Measurements from ENCODE around the gene OCIAD2. TPM values are rescaled to one million over a fixed set of nuclear protein-coding genes. Genes with fewer than 3 reads are reported as not detected.
A peak's percentile ranks its signal among the peaks of the same experiment; 100 is the strongest.
"Not testable (repeated sequence)": the region's sequence is repeated elsewhere in the genome, so short reads cannot be mapped to it uniquely, and the experiment has no call there.

OCIAD2 gene
- total RNA-seq, 1 experiment from 2014 or later = 261 TPM

DNA sequence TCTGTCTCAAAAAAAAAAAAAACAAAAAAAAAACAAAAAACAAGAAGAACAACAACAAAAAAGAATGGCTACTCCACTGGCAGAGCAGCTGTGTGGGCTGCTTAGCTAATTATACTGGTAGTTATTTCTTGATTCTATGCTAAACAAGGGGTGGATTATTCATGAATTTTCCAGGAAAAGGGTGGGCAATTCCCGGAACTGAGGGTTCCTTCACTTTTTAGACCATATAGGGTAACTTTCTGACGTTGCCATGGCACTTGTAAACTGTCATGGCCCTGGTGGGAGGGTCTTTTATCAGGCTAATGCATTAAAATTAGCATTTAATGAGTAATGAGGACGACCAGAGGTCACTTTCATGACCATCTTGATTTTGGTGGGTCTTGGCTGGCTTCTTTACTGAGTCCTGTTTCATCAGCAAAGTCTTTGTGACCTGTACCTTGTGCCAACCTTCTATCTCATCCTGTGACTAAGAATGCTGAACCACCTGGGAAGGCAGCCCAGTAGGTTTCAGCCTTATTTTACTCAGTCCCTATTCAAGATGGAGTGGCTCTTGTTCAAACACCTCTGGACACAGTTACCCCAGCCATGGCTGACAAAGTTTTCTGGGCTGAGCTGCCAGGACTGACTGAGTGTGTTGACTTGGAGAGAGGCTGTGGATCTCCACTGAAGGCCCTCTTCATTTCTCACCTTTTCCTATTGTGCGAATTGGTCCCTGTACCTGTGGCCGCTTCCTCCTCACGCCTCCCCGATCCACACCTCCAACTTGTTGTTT lies 1.3 kb upstream of the OCIAD2 start:
- DNase-seq (ENCODE audit: low read depth) = no peak

DNA sequence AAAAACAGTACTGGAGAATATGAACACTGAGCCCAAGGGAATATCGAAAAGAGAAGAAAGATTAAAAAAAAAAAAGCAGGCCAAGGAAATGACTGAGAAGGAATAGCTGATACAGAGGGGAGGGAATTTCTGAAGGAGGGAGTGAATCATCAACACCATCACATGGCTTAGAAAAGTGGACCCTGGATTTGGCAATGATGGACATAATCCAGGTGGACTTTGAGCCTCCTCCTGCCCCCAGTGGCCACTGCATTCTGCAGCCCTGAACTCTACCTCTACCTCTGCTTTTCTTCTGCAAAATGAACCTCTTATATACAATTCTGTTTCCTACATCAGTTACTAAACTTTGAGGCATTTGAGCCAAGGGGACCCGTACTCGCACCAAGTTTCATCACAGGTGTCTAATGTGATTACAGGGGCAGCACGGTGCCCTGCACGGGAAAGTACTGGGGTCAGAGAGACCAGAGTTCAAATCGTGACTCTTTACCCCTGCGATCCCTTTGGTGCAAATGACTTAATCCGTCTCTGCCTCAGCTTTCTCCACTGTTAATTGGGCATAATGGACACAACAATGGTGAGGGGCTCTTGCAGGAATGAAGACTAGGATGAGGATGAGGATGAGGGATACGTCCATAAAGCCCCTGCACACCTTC lies 1.1 kb downstream of the OCIAD2 start:
- peak; percentile 79 for DNase-seq (ENCODE audit: low read depth)

DNA sequence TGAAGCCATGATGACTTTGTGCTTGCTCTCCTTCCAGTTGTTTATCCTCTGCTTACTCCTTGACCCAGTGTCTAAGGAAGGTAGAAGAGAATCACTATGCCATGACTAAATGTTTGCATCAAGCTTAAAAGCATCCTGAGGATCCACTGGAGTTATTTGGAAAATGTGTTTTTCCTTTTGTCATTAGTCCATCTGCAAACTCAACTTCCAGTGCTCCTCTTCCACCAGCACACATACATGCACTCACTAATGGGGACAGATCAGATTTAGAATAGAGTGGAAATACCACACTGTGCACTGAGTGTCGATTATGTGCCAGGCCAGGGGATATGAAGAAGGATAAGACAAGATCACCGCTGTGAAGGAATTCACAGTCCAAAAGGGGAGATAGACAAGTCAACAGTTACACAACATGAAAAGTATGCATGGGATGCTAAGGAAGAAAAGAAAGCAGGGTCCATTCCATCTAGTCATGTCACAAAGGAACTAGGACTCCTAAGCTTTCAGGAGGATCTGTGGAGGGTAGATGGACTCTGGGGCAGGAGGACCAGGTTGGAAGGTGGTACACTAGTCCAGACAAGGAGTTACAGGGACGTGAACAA lies 1.9 kb downstream of the OCIAD2 start:
- DNase-seq (ENCODE audit: low read depth) = no peak

DNA sequence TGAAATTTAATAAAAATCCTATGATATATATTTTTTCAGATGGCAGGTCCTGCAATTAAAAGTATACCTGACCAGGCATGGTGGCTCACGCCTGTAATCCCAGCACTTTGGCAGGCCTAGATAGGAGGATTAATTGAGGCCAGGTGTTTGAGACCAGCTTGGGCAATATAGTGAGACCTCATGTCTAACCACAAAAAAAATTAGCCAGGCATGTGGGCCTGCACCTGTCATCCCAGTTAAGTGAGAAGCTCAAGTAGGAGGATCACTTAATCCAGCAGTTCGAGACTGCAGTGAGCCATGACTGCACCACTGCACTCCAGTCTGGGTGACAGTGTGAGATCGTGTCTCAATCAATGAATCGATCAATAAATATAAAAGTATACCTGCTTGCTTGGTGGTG lies 2.5 kb downstream of the OCIAD2 start:
- no peak for DNase-seq (ENCODE audit: low read depth)

DNA sequence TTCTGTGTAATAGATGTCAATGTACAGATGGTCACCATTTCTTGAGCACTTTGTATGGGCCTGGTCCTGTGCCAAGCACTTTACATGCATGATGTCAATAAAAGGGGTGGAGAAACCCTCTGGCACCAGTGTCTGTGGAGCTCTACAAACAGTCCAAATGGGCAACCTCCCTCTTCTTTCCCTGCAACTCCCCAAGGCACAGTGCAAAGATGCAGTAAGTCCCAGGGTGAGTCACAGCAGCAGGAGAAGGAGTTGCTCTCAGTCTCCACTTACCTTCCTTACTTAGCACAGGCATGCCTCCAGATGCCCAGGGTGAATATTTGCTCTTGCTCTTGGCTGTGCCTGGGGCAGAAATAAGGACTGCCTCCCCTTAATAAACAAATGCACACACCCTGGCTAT lies 4.3 kb downstream of the OCIAD2 start:
- peak; percentile 52 for DNase-seq (ENCODE audit: low read depth)

DNA sequence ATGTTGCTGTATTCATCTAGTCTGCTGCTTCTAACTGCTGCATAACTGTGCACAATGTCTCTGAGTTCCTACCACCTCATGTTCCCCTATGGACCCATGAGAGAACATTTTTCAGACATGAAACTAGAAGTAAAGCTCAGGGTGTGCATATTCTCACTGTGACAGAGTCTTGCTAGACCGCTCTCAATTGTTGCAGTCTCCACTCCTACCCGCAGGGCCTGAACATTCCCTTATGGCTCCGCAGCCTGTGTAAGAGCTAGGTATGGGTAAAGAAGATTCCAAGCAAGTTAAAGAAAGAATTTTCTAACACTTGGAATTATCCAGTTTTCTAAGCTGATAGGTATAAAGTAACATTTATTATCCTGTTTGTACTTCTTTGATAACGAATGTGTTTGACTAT lies 5.4 kb downstream of the OCIAD2 start:
- DNase-seq (ENCODE audit: low read depth) = no peak

DNA sequence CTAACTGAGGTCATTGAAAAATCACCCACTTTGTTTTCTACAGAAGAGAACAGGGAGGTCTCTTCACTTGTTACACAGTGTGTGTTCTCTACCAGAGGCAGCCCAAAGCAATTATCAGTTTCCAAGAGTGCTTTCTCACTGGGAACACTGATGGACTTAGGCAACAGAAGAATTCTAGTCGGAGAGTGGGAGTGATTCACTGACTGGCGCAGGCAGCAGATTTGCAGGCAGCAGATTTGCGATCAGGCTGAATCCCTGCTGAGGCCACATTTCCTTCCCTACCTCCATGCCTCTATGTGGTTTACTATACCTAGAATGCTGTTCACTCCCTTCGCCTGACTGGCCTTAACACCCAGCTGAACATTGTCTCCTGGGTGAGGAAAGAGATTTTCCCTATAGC lies 6.6 kb downstream of the OCIAD2 start:
- peak; percentile 66 for DNase-seq (ENCODE audit: low read depth)

DNA sequence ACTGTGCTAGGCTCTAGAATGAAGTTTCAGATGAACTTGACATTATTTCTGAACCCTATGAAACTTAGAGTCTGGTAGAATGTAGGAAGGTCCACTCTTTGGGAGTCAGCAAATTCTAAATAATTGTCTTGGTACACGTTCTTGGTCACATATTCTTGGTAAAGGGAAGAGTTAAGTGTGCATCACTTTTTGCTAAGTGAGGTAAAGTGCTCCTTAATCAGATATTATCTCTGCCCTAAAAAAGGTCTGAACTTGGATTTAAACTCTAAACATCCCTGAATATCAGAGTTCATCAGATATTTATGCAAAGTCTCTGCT lies 7.2 kb downstream of the OCIAD2 start:
- DNase-seq (ENCODE audit: low read depth) = no peak

DNA sequence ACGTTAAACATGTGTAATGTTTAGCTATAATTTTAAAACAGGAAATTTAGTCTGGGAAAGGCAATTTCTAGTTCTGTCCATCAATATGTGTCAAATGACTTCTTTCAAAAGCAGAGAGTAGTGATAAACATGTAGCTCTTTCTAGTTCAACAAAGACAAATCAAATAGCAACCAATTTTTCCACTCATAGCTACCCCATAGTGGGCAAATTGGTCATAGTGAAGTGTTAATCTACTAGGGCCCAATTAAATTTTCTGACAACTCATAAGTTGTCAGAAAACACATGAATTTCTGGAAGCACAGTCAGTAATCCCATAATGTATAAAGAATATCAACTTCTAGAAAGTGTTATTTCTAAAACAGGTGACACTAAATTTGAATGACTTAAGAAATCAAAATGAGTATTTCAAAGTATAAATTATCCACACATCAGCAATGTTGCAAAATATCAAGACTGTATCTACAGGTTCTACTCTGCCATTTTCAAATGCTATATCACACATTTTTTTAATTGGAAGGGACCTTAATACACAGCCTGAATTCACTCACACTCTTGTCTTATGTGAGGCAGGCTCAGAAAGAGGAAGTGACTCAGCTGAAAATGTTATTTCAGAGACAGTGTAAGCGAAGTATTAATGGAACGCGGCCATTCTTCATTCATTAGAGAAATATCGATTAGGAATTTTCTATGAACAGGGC lies 7.7 kb downstream of the OCIAD2 start:
- peak; percentile 58 for DNase-seq (ENCODE audit: low read depth)

DNA sequence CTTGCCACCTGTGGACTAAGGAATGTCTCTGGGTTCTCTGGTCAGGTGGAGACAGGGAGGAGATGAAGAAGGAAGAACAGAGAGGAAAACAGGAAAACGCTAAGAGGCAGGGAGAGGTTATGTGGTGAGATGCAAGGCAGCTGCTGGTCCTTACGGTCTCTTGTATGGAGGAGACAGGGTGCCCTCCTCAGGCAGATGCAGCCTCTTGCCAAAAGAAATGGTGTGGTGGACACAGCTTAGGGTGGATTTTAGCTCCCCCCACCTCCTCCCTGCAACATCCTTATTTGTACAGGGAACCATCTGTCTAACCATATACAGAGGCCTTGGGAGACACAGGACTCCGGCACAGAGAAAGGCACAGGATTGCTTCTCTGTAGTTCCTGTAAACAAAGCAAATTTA lies 9.7 kb downstream of the OCIAD2 start:
- DNase-seq (ENCODE audit: low read depth) = no peak

DNA sequence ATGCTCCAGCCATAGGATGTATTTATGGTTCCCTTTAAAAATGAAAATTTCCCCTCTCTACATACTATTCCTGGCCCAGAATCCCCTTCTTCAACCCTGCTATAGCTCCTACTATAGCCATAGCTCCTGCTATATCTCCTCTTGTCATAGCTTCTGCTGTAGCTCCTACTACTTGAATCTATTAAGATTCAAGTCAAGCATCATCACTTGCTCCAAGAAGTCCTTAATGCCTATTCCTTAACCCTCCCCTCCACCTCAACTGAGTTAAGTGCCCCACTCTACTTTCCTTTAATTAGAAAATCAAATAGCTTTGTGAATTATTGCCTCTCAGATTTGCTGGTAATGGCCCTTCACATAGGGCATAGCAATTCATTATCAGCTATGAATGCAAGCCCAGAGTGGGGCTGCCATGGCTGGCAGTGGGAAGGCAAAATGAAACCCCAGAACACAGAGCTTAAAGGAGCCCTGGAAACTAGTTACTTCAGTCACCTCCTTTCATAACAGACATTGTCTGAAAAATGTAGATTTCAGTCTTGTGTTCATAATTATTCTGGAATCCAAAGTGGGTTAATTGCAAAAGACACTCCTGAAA lies 15.4 kb downstream of the OCIAD2 start:
- no peak for DNase-seq (ENCODE audit: low read depth)

DNA sequence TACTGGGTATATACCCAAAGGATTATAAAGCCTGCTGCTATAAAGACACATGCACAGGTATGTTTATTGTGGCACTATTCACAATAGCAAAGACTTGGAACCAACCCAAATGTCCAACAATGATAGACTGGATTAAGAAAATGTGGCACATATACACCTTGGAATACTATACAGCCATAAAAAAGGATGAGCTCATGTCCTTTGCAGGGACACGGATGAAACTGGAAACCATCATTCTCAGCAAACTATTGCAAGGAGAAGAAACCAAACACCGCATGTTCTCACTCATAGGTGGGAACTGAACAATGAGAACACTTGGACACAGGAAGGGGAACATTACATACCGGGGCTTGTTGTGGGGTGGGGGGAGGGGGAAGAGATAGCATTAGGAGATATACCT lies 16.8 kb downstream of the OCIAD2 start:
- not testable (repeated sequence) for DNase-seq (ENCODE audit: low read depth)

DNA sequence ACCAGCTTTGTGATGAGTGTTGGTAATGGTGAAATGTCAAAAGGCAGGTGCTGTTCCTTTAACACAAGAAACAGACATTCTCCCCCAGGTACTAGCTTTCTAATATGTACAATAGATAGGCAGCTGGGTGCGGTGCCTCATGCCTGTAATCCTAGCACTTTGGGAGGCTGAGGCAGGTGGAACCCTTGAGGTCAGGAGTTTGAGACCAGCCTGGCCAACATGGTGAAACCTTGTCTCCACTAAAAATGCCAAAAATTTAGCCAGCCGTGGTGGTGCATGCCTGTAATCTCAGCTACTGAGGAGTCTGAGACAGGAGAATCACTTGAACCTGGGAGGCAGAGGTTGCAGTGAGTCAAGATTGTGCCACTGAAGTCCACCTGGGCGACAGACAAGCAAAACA lies 24.9 kb downstream of the OCIAD2 start:
- not testable (repeated sequence) for DNase-seq (ENCODE audit: low read depth)

DNA sequence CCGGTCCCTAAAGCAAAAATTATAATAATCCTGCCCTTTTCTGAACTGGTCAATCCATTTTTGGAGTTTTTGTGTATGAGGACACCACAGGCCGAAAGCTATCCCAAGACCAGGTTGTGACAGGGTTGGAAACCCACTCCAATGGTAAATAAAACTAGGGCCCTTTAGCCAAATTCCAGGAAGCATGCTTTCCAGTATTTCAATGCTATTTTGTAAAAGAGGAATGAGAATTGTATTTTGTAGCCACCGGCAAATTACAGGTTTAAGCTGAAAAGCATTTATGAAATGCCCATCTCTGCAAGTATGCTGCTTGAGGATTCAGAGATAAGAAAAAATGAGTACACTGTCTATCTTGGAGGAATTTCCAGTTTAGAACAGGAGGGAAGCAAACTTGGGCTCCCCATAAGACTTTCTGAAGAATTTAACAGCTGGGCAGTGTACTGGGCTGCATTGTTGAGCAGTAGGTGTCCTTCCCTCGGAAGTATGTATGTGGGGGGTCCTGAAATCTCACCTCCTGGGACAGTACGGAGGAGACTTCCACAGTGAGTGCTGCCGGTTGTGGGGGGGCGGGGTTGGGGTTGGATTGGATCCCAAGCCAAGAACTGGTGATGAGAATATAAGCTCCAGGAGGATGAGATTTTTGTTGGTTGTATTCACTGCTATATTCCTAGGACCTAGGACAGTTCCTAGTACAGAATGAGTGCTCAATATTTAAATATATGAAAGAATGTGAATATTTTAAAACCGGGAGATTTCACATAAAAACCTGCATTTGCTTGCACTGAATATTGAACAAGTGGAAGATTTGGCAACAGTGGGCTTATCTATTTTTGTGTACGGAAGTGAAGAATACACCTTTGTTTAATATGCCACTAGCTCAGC lies 26.8 kb downstream of the OCIAD2 start:
- DNase-seq (ENCODE audit: low read depth) = no peak

DNA sequence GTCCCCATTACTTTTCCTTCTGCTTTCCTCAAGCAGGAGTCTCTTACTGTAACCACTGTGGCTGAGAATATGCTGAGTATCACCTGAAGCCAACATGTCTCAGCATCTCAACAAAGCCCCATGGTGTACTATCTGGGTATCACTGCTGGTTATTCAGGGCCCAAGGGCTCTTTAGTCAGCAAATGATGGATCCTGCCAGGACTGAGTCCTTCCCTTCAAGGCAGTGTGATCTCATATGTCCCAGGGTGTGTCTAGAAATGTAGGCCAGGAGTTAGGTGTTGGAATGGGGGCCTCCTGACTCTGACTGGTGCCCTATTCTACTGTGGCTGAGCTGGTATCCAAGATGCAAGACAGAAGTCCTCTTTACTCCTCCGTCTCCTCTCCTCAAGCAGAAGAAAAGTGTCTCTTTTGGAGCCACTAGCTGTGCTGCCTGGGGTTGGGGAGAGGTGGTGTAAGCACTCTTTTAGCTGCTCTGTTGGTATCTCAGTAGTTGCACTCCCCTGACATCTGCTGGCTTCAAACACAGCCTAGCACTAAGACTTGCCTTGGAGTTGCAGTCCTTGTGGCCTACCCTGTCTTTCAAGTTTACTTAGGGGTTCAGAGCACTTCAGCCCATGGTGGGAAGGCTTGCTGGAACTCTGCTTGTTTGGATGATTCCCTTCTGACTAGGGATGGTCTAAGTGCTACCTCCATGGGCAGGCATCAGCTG lies 28.6 kb downstream of the OCIAD2 start:
- DNase-seq (ENCODE audit: low read depth) = no peak

DNA sequence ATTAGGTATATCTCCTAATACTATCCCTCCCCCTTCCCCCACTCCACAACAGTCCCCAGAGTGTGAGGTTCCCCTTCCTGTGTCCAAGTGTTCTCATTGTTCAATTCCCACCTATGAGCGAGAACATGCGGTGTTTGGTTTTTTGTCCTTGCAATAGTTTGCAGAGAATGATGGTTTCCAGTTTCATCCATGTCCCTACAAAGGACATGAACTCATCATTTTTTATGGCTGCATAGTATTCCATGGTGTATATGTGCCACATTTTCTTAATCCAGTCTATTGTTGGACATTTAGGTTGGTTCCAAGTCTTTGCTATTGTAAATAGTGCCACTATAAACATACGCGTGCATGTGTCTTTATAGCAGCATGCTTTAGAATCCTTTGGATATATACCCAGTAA lies 41.9 kb downstream of the OCIAD2 start:
- DNase-seq (ENCODE audit: low read depth) = not testable (repeated sequence)

DNA sequence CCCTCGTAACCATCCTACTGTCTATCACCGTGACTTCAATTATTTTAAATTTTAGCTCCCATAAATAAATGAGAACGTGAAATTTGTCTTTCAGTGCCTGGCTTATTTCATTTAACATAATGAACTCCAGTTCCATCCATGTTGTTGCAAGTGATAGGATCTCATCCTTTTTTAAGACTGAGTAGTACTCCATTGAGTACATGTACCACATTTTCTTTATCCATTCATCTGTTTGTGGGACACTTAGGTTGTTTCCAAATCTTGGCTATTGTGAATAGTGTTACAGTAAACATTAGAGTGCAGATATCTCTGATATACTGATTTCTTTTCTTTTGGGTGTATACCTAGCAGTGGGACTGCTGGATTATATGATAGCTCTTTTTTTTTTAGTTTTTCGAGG lies 42.8 kb downstream of the OCIAD2 start:
- no peak for DNase-seq (ENCODE audit: low read depth)

DNA sequence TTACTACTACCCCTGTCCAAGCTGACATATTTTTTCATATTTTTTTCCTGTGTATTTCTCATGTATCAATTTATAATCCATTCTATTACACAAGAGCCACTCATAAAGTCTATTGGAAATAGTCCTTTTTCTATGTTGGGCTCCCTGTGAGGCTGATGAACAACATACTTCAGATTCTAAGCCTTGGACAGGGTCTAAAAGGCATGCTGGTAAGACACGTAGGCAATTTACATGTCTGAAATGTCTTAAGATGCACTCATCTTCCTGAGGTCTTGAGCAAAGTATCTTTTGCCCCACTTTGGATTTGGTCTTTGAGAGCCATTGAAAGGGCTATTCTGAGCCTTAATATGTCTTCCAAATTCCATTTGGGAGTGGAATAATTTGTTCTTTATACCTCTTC lies 43.9 kb downstream of the OCIAD2 start:
- no peak for DNase-seq (ENCODE audit: low read depth)

DNA sequence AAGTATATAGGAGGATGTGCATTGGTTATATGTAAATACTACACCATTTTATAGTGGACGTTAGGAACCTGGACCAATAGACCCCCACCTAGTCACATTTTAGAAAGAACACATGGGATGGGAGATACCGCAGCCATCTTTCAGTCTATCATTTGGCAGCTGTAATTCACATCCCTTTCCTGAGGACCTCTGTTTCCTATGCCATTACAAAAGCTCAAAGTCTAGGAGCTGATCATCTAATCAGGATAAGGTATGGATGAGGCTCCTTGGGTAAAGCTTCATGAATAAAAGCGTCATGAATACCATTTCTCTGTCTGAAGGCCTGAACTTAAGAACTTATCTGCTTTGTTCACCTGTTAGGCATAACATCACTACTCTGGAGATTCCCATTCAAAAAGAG lies 44.5 kb downstream of the OCIAD2 start:
- DNase-seq (ENCODE audit: low read depth) = no peak

DNA sequence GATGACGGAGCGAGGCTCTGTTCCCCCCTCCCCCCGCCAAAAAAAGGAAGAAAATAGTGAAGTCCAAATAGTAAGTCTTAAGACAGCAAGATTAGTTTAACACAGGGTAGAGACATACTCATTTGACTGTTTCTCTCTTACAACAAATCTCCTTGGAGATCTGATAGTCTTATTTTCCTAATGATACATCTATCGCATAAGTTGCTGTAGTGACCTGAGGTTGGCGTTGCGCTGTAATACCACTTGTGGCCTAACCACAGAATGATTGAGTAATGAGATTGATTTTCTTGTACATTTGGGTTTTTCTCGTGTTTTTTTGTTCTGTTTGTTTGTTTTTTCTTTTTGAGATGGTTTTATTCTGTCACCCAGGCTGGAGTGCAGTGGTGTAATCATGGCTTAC lies 48.4 kb downstream of the OCIAD2 start:
- DNase-seq (ENCODE audit: low read depth) = no peak

Data from HT1080 (cell line).